Measurements from ENCODE around the gene ZNF398. TPM values are rescaled to one million over a fixed set of nuclear protein-coding genes. Genes with fewer than 3 reads are reported as not detected.

Gene ZNF398
- total RNA-seq, 4 donors from 2014 or later, result 7.6 to 22.6 (median 16.5) TPM

DNA sequence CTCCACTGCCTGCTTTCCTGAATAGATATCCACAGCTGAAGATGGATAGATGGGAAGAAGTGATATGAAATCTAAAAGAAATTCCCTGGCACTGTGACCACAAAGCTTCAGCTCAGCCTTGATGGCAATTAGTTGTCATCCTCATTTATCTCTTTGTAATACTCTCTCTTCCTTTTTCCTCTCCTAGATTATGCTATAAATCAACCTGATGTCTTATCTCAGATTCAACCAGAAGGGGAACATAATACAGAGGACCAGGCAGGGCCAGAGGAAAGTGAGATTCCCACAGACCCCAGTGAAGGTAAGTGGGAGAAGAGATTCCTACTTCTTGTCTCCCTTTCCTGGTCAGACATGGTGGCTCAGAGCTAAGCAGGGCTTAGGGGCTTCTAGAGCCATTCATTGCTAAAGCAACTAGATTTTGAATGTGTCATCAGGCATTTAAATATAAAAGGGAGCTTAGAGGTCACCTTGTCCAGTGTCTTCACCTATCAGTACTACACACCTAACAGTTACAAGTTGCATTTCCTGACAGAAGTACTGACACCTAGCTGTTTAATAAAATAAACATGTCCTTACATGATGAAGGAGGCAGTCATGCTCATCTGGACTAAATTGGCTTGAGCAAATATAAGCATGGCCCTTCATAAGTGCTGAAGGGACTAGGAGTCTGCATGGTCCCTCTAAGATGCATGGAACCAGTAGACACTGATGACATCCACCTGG lies 19.5 kb downstream of the ZNF398 start:
- Histone ChIP-seq H3K9me3 (no peaks in the 10 kb centered on the region), H3K27me3 (no peaks in the 10 kb centered on the region), H3K36me3 (no peaks in the 10 kb centered on the region), H3K4me3 (no peak overlapping the region), H3K4me1 (no peaks in the 10 kb centered on the region), H3K27ac (no peak overlapping the region)
- TF ChIP-seq POLR2A (IDR thresholded peaks at IDR 0.05), result no peak
- TF ChIP-seq, protein P1, sequence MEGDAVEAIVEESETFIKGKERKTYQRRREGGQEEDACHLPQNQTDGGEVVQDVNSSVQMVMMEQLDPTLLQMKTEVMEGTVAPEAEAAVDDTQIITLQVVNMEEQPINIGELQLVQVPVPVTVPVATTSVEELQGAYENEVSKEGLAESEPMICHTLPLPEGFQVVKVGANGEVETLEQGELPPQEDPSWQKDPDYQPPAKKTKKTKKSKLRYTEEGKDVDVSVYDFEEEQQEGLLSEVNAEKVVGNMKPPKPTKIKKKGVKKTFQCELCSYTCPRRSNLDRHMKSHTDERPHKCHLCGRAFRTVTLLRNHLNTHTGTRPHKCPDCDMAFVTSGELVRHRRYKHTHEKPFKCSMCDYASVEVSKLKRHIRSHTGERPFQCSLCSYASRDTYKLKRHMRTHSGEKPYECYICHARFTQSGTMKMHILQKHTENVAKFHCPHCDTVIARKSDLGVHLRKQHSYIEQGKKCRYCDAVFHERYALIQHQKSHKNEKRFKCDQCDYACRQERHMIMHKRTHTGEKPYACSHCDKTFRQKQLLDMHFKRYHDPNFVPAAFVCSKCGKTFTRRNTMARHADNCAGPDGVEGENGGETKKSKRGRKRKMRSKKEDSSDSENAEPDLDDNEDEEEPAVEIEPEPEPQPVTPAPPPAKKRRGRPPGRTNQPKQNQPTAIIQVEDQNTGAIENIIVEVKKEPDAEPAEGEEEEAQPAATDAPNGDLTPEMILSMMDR (IDR thresholded peaks at IDR 0.05), result no peak
- DNase-seq, result no peak
- intact Hi-C loops (cut with DNase I; ENCODE audit: low total_unique reads), result no loop called here

DNA sequence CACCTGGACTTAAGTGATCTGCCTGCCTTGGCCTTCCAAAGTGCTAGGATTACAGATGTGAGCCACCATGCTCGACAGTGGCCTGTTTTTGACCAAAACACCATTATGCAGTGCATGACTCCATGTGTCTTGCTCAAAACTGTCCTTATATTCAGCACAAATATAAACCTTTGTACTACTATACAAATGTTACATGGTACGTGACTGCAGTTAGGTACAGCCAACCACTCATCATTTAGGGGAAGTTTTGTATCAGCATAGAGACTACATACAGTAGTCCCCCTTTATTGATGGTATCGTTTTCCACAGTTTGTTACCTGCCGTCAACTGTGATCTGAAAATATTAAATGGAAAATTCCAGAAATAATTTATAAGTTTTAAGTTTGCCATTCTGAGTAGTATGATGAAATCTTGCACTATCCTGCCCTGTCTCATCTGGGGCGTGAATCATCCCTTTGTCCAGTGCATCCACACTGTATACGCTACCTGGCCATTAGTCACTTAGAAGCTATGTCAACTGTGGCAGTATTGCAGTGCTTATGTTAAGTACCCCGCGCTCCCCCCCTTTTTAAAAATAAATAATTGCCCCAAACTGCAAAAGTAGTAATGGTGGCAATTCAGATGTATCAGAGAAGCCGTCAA lies 24.8 kb downstream of the ZNF398 start:
- TF ChIP-seq, protein P1 (IDR thresholded peaks at IDR 0.05), result no peak
- H3K27ac ChIP-seq, result no peak overlapping the region
- H3K4me3 ChIP-seq, result no peak overlapping the region
- no peaks in the 10 kb centered on the region for H3K4me1 ChIP-seq
- no peak for DNase-seq
- H3K9me3 ChIP-seq, result no peaks in the 10 kb centered on the region
- no peaks in the 10 kb centered on the region for H3K27me3 ChIP-seq
- H3K36me3 ChIP-seq, result no peaks in the 10 kb centered on the region
- intact Hi-C loops (cut with DNase I; ENCODE audit: low total_unique reads), result no loop called here

DNA sequence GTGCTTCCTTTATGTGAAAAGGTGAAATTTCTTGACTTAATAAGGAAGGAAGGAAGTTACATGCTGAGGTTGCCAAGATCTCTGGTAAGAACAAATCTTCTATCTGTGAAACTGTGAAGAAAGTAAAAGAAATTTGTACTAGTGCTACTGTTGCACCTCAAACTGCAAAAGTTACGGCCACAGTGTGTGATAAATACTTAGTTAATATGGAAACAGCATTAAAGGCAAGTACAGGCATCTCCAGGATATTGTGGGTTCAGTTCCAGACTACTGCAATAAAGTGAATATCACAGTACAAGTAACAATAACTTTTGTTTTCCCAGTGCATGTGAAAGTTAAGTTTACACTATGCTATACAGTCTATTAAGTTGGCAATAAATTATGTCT lies 25.3 kb downstream of the ZNF398 start:
- no peaks in the 10 kb centered on the region for H3K36me3 ChIP-seq
- no peak for DNase-seq
- intact Hi-C loops (cut with DNase I; ENCODE audit: low total_unique reads), result no loop called here

DNA sequence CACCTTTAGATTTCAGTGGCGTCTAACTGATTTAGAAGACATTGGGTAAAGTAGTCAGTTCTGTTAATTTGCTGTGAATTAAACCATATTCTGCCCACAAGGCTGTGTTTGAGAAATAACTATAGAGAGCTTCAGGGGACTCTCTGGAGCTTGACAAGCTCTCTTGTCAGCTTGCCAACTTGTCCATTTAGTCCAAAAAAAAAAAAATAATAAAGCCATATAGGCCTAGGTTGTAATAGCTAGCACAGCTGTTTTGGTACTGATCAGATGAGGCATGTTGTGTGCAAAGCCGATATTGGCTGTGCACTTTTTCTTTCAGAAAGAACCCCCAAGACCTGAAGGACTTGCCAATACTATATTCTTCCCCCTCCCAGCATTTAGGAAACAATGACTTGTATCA lies 27.9 kb downstream of the ZNF398 start:
- Histone ChIP-seq H3K4me1 (peaks cover 0 to 4% of the 10 kb centered on the region in 2 donors), H3K36me3 (no peaks in the 10 kb centered on the region), H3K9me3 (no peaks in the 10 kb centered on the region), H3K27me3 (no peaks in the 10 kb centered on the region), H3K27ac (no peak overlapping the region), H3K4me3 (no peak overlapping the region)
- intact Hi-C loops (cut with DNase I; ENCODE audit: low total_unique reads), result no loop called here
- TF ChIP-seq POLR2A (IDR thresholded peaks at IDR 0.05), result no peak
- TF ChIP-seq, protein P1 (IDR thresholded peaks at IDR 0.05), result no peak
- no peak for DNase-seq

More for the DNA sequence above, 25.3 kb downstream of the ZNF398 start:
- no peak overlapping the region for H3K27ac ChIP-seq
- no peaks in the 10 kb centered on the region for H3K4me1 ChIP-seq
- TF ChIP-seq, protein P1 (IDR thresholded peaks at IDR 0.05), result no peak
- no peak for TF ChIP-seq POLR2A (IDR thresholded peaks at IDR 0.05)
- no peak overlapping the region for H3K4me3 ChIP-seq
- H3K27me3 ChIP-seq, result no peaks in the 10 kb centered on the region
- no peaks in the 10 kb centered on the region for H3K9me3 ChIP-seq

DNA sequence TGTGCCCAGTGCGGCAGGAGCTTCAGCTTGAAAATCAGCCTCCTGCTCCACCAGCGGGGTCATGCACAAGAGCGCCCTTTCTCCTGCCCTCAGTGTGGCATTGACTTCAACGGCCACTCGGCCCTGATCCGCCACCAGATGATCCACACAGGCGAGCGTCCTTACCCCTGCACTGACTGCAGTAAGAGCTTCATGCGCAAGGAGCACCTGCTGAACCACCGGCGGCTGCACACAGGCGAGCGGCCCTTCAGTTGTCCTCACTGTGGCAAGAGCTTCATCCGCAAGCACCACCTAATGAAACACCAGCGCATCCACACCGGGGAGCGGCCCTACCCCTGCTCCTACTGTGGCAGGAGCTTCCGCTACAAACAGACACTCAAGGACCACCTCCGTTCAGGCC lies 32.0 kb downstream of the ZNF398 start:
- TF ChIP-seq, protein P1 (IDR thresholded peaks at IDR 0.05), result no peak
- TF ChIP-seq POLR2A (IDR thresholded peaks at IDR 0.05), result no peak
- DNase-seq, result no peak
- Histone ChIP-seq H3K27ac (no peak overlapping the region), H3K36me3 (no peaks in the 10 kb centered on the region), H3K4me3 (no peak overlapping the region), H3K27me3 (no peaks in the 10 kb centered on the region), H3K9me3 (no peaks in the 10 kb centered on the region), H3K4me1 (peaks cover 8 to 10% of the 10 kb centered on the region in 2 donors)
- intact Hi-C loops (cut with DNase I; ENCODE audit: low total_unique reads), result no loop called here

Measured in uterus (tissue), 4 donors.